NCI-H526 (cell line): Measurements from ENCODE around the gene IGFL2.
"Not testable (repeated sequence)": the region's sequence is repeated elsewhere in the genome, so short reads cannot be mapped to it uniquely, and the experiment has no call there.

Experiments used
- DNase-seq, 2 experiments: peaks; one replicate each; lab custom pipeline; 2025; lab: John Stamatoyannopoulos, UW

IGFL2 gene

DNA sequence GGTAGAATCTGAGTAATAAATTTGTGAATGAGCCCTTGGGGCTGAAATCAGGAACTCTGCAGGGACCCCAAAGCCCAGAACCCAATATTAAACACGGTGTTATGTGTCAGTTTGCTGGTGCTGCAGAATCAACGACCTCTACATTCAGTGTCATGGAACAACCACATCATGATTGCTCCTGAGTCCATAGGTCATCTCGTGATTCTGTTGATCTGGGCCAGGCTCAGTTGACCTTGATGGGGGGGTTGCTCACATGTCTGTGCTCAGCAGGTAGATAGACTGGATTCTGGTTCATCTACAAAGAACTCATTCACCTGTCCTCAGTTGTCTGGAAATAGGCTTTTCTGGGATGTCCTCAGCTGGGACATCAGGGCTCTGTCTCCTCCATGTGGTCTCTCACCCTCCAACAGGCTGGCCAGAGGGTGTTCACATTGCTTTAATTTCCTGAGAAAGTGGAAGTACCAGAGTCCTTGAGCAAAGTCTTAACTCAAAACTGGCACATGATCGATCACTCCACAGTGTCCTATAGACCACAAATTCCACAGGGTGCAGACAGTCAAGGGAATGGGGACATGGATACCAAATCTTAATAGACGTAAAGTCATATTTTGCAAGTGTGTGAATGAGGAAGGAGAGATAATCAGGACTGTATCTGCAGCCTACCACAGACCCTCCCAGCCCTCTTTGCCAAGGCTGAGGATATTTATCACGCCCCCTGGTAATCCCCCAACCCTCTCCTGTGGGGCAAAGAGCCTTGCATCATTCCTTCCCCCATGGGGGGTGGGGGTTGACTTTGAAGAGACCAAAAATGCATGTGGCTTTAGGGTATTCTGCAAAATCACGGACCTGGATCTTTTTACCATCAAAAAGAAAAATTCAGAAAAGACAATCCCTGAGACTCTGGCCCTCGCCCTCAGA lies 42.2 kb downstream of the IGFL2 start:
- DNase-seq, result no peak

DNA sequence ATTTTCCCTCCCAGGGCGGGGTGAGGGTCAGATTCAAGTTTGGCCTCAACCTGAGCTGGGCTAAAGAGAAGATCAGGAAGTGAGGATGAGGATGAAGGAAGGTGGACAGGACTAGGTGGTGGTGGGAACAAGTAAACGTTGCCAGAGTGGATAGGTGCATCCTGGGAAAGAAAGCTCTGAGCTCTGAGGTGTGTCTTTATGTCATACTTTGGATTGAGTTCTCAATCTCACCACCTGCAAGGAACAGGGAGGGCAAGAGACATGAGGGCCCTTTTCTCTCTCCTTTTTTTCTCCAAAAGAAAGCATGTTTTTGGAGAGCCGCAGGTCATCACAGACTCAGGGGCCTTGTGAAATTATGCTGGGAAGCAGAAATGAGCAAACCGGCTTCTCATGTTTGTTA lies 43.3 kb downstream of the IGFL2 start:
- DNase-seq, result no peak

GRCh38 chr19:46191972-46192371 lies 43.9 kb downstream of the IGFL2 start:
- DNase-seq, result no peak

- not testable (repeated sequence) for DNase-seq
Observed at GRCh38 chr19:46192626-46192991, 44.6 kb downstream of the IGFL2 start.

DNA sequence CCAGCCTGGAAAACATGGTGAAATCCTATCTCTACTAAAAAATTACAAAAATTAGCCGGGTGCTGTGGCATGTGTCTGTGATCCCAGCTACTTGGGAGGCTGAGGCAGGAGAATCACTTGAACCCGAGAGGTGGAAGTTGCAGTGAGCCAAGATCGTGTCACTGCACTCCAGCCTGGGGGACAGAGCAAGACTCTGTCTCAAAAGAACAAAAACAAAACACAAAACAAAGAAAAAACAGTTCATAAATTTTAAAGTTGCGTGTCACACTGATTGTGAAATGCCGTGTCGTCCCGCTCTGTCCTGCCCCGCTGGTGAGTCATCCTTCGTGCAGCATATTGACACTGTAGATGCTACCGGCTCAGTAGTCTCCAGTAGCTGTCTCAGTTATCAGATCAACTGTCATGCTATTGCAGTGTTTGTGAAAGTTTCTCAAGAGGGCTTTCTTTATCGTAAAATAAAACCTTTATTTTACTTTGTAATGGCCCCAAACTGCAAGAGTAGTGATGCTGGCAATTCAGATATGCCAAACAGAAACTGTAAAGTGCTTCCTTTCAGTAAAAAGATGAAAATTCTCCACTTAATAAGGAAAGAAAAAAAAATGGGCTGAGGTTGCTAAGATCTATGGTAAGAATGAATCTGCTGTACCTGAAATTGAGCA lies 45.1 kb downstream of the IGFL2 start:
- DNase-seq, result no peak

GRCh38 chr19:46193678-46194077 lies 45.6 kb downstream of the IGFL2 start:
- DNase-seq, result no peak

DNA sequence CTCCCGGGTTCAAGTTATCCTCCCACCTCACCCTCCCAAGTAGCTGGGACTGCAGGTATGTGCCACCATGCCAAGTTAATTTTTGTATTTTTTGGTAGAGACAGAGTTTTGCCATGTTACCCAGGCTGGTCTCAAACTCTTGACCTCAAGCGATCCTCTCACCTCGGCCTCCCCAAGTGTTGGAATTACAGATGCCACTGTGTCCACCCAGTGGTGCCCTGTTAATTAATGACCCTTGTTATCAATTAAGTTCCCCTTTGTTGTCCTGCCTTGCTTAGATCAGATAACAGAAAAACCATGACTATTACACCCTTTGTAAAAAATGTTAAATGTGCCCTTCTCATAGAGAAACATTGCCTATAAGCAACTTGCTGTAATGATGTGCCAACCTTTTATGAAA lies 47.1 kb downstream of the IGFL2 start:
- no peak for DNase-seq

DNA sequence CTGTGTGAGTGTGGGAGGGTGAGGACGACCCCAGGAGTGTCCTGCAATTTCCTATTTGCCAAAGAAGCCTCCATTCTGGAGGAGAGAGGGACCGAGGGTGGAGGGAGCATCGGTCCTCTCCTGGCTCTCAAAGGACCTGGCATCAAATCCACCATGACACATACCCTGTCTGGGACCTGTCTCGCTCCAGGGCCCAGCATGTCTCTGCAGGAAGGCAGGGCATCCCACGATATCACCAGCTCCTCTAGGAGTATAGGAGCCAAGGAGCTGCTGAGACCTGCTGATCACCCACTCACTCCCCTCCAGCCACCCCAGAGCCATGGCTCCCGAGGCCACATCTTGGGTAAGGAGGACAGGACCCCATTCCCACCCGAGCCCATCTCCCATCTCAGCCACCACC lies 47.9 kb downstream of the IGFL2 start:
- not testable (repeated sequence) for DNase-seq

- no peak for DNase-seq
Observed at GRCh38 chr19:46196410-46197124, 48.5 kb downstream of the IGFL2 start.

GRCh38 chr19:46197314-46198070 lies 49.5 kb downstream of the IGFL2 start:
- no peak for DNase-seq

- DNase-seq, result no peak
Observed at GRCh38 chr19:46198756-46199155, 50.7 kb downstream of the IGFL2 start.

- DNase-seq, result no peak
Observed at GRCh38 chr19:46201454-46202310, 53.6 kb downstream of the IGFL2 start.

- DNase-seq, result no peak
Observed at GRCh38 chr19:46202426-46202825, 54.4 kb downstream of the IGFL2 start.

DNA sequence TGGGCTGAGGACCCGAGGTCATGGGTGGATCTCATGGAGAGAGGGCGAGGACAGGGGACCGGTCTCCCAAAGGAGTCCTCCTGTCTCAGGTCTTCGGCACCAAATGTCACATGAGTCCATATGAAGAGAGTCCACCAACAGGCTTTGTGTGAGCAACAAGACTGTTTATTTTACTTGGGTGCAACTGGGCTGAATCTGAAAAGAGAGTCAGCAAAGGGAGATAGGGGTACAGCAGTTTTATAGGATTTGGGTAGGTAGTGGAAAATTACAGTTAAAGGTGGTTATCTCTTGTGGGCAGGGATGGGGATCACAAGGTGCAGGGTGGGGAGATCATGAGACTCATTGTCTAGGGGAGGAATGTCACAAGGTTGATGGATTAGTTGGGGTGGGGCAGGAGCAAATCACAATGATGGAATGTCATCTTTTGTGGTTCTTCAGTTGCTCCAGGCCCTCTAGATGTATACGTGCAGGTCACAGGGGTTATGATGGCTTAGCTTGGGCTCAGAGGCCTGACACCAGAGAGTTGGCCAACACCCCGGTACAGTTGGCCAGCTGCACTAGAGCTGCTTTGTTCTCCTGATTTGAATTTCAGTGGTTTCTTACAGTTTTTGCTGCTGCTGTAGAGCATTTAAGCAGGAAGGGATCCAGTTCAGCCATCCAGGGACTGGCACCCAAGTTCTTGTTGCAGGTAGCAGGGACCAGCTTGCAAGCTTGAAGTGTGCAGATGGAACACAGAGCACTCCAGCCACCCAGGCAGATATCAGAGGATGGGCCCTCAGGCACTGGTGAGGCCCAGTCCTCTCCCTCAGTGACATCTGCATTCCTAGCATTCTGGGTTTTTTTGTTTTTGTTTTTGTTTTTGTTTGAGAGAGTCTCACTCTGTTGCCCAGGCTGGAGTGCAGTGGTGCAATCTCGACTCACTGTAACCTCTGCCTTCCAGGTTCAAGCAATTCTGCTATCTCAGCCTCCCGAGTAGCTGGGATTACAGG lies 55.1 kb downstream of the IGFL2 start:
- no peak for DNase-seq

DNA sequence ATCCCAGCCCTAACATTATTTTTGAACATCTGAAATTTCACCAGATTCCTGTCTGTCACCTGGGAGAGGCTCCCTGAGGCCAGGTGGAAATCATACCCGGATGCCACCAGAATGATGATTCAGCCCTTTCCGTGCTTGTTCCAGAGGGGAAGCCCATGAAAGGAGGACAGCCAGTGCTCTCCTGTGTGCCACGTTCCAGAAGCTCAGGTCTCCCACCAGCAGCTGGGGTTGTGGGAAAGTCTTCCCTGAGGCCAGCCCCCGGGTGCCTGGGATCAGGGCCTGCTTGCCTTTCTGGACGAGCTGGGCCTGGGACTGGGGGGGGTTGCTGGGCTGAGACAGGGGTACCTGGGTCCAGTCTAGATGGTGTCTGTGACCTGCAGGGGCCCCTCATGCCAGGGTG lies 56.0 kb downstream of the IGFL2 start:
- no peak for DNase-seq

- peak; percentile 71 to 73 for DNase-seq
Observed at GRCh38 chr19:46205183-46205984, 57.3 kb downstream of the IGFL2 start.

- DNase-seq, result no peak
Observed at GRCh38 chr19:46206176-46206575, 58.1 kb downstream of the IGFL2 start.

GRCh38 chr19:46206682-46207081 lies 58.6 kb downstream of the IGFL2 start:
- no peak for DNase-seq

GRCh38 chr19:46207858-46208257 lies 59.8 kb downstream of the IGFL2 start:
- not testable (repeated sequence) for DNase-seq
